ENCODE results near the gene BRAT1.
"Not testable (repeated sequence)": the region's sequence is repeated elsewhere in the genome, so short reads cannot be mapped to it uniquely, and the experiment has no call there.

Gene BRAT1

GRCh38 chr7:2555121-2556052, at the start of gene BRAT1:
BRAT1 (minus strand) TSS chr7:2555524; CDS start chr7:2554431, 1,093 bp downstream.
- peak; percentile 93 to 98 (median 97) for DNase-seq

- DNase-seq = no peak
These were observed 49.4 kb upstream of the BRAT1 start for GRCh38 chr7:2604608-2605174.

- DNase-seq = no peak
These were observed 48.0 kb upstream of the BRAT1 start for GRCh38 chr7:2603044-2603965.

GRCh38 chr7:2602406-2603043, 47.2 kb upstream of the BRAT1 start:
- no peak for DNase-seq

- no peak for DNase-seq
These were observed 46.6 kb upstream of the BRAT1 start for GRCh38 chr7:2601907-2602306.

GRCh38 chr7:2601065-2601464, 45.7 kb upstream of the BRAT1 start:
- DNase-seq = no peak

- no peak for DNase-seq
These were observed 43.0 kb upstream of the BRAT1 start for GRCh38 chr7:2598154-2598823.

- DNase-seq = no peak
These were observed 41.9 kb upstream of the BRAT1 start for GRCh38 chr7:2597273-2597640.

GRCh38 chr7:2596464-2597272, 41.3 kb upstream of the BRAT1 start:
- no peak for DNase-seq

- no peak for DNase-seq
These were observed 40.0 kb upstream of the BRAT1 start for GRCh38 chr7:2595258-2595860.

GRCh38 chr7:2594599-2594998, 39.3 kb upstream of the BRAT1 start:
- no peak for DNase-seq

- DNase-seq = no peak
These were observed 37.9 kb upstream of the BRAT1 start for GRCh38 chr7:2593036-2593727.

- DNase-seq = no peak
These were observed 37.1 kb upstream of the BRAT1 start for GRCh38 chr7:2592375-2592865.

GRCh38 chr7:2589941-2590340, 34.6 kb upstream of the BRAT1 start:
- DNase-seq = not testable (repeated sequence)

- no peak for DNase-seq
These were observed 34.0 kb upstream of the BRAT1 start for GRCh38 chr7:2589341-2589740.

- no peak for DNase-seq
These were observed 32.5 kb upstream of the BRAT1 start for GRCh38 chr7:2587778-2588177.

- no peak for DNase-seq
These were observed 31.8 kb upstream of the BRAT1 start for GRCh38 chr7:2587134-2587533.

GRCh38 chr7:2586326-2587020, 31.1 kb upstream of the BRAT1 start:
- DNase-seq = no peak

GRCh38 chr7:2585446-2585845, 30.1 kb upstream of the BRAT1 start:
- DNase-seq = no peak
